Right lobe of liver (tissue), 4 donors: ENCODE data around the gene TPD52L2.

Source experiments
- CTCF ChIP-seq, 4 donors: fragments of 200-600 bp in 3 of 4; fragments of 450-650 bp in 1 of 4; IDR thresholded peaks; one replicate each; pipeline versions ENCODE4 v1.5.1 to v1.8.0; 2016 to 2022; ENCODE audit warnings: antibody characterized with exemption in 4 of 4, mild to moderate bottlenecking in 2 of 4
- POLR2A ChIP-seq: fragments of 450-650 bp; IDR thresholded peaks from one replicate; pipeline ENCODE4 v1.6.1; 2017; ENCODE audit warnings: antibody characterized with exemption, mild to moderate bottlenecking
- donor health status: DM: no; HTN: no; CAD: no.
- donor health status: DM: no; HTN: no; CAD: no.
- donor health status: DM: no; HTN: yes; CAD: no.

GRCh38 chr20:63843222-63843621, 21.8 kb upstream of the TPD52L2 start:
- TF ChIP-seq CTCF (IDR thresholded peaks at IDR 0.05) (no peak), POLR2A (no peak)
